ENCODE results near the gene SF3B4. TPM values are rescaled to one million over a fixed set of nuclear protein-coding genes. Genes with fewer than 3 reads are reported as not detected.
"Not testable (repeated sequence)": the region's sequence is repeated elsewhere in the genome, so short reads cannot be mapped to it uniquely, and the experiment has no call there.

The SF3B4 gene
- total RNA-seq, 1 experiment from 2014 or later = 127 TPM

- Histone ChIP-seq H3K4ac (ENCODE audit: low read depth, low read length) (no peak overlapping the region), H4K8ac (replicated peaks; ENCODE audit: insufficient read length, low read depth, low read length) (no peak overlapping the region), H2AFZ (ENCODE audit: low read length) (no peak overlapping the region), H4K20me1 (ENCODE audit: control insufficient read depth, insufficient read depth, insufficient read length) (no peaks in the 10 kb centered on the region), H3K79me2 (ENCODE audit: insufficient read depth, low read length) (no peaks in the 10 kb centered on the region), H3K56ac (ENCODE audit: insufficient read length, low read depth, low read length) (peak overlapping the region; percentile 80), H3K23ac (ENCODE audit: insufficient read length, low read depth, low read length) (no peak overlapping the region), H3K4me2 (ENCODE audit: insufficient read depth, insufficient read length, low read length) (peak overlapping the region; percentile 100), H2BK20ac (ENCODE audit: low read depth, low read length, poor library complexity, severe bottlenecking) (no peak overlapping the region), H2BK15ac (ENCODE audit: low read depth, low read length) (no peak overlapping the region), H3K14ac (ENCODE audit: insufficient read depth, low read length) (peak overlapping the region; percentile 98; the same call in 1 of the 2 replicates), H3T11ph (ENCODE audit: low read length) (no peak overlapping the region), H3K4me1 (ENCODE audit: insufficient read depth, low read length) (peaks cover 3% of the 10 kb centered on the region; the same call in 1 of the 2 replicates), H4K91ac (ENCODE audit: insufficient read length, low read depth, low read length) (no peak overlapping the region), H3K9ac (ENCODE audit: extremely low read depth, insufficient read length, low read length) (peak overlapping the region; percentile 99), H3K27me3 (ENCODE audit: insufficient read depth, low read length) (no peaks in the 10 kb centered on the region), H2AK5ac (ENCODE audit: insufficient read length, low read length) (no peak overlapping the region), H2BK5ac (ENCODE audit: insufficient read length, low read length) (no peak overlapping the region), H3K27ac (ENCODE audit: insufficient read length, low read depth, low read length) (peak overlapping the region; percentile 98), H3K79me1 (ENCODE audit: insufficient read depth, low read depth, low read length, poor library complexity, severe bottlenecking) (no peaks in the 10 kb centered on the region), H3K23me2 (ENCODE audit: insufficient read length, low read depth, low read length, poor library complexity, severe bottlenecking) (peaks cover 24% of the 10 kb centered on the region), H3K9me3 (ENCODE audit: control insufficient read depth, low read depth, low read length) (no peaks in the 10 kb centered on the region), H2BK120ac (ENCODE audit: low read depth, low read length, poor library complexity, severe bottlenecking) (no peak overlapping the region), H3K18ac (ENCODE audit: insufficient read length, low read depth, low read length) (peak overlapping the region; percentile 92), H2BK12ac (ENCODE audit: insufficient read length, low read depth, low read length) (no peak overlapping the region), H4K5ac (ENCODE audit: insufficient read length, low read depth, low read length) (no peak overlapping the region)
- peak; percentile 93 for DNase-seq
- no peaks in the 10 kb centered on the region for H3K9me3 Mint-ChIP-seq
- no peak for TF ChIP-seq CTCF (conservative IDR thresholded peaks at IDR 0.05)
- no peak overlapping the region for H3K27ac Mint-ChIP-seq
- peaks cover 4 to 7% of the 10 kb centered on the region in 2 experiments; a peak in 3 of 4 replicates for H3K4me1 Mint-ChIP-seq
- no peak overlapping the region for H3K4me3 Mint-ChIP-seq
- no CpG with 5 or more reads among the region's 62 CpGs for WGBS (ENCODE audit: extremely low coverage, insufficient read length, low lambda C conversion rate)
- H3K27me3 Mint-ChIP-seq (ENCODE audit: low read depth) = no peaks in the 10 kb centered on the region
- H3K36me3 Mint-ChIP-seq (ENCODE audit: insufficient read depth in 1 of 3, low read depth in 3 of 3) = no peaks in the 10 kb centered on the region
These were observed 41.0 kb downstream of the SF3B4 start for GRCh38 chr1:149886396-149887195.

- not testable (repeated sequence) for H3K9me3 Mint-ChIP-seq; H3K4ac ChIP-seq (ENCODE audit: low read depth, low read length); H4K91ac ChIP-seq (ENCODE audit: insufficient read length, low read depth, low read length); H2BK12ac ChIP-seq (ENCODE audit: insufficient read length, low read depth, low read length); H3K79me1 ChIP-seq (ENCODE audit: insufficient read depth, low read depth, low read length, poor library complexity, severe bottlenecking); H2BK20ac ChIP-seq (ENCODE audit: low read depth, low read length, poor library complexity, severe bottlenecking); H3K9me3 ChIP-seq (ENCODE audit: control insufficient read depth, low read depth, low read length); H3K4me3 Mint-ChIP-seq; DNase-seq; H3K79me2 ChIP-seq (ENCODE audit: insufficient read depth, low read length); H3K4me1 ChIP-seq (ENCODE audit: insufficient read depth, low read length); H2BK120ac ChIP-seq (ENCODE audit: low read depth, low read length, poor library complexity, severe bottlenecking); H3T11ph ChIP-seq (ENCODE audit: low read length); H3K27me3 Mint-ChIP-seq (ENCODE audit: low read depth); H2AFZ ChIP-seq (ENCODE audit: low read length); H3K23ac ChIP-seq (ENCODE audit: insufficient read length, low read depth, low read length); H2BK15ac ChIP-seq (ENCODE audit: low read depth, low read length); H4K8ac ChIP-seq (replicated peaks; ENCODE audit: insufficient read length, low read depth, low read length); H4K20me1 ChIP-seq (ENCODE audit: control insufficient read depth, insufficient read depth, insufficient read length); H3K27ac Mint-ChIP-seq; H2AK5ac ChIP-seq (ENCODE audit: insufficient read length, low read length); H3K27me3 ChIP-seq (ENCODE audit: insufficient read depth, low read length); H3K14ac ChIP-seq (ENCODE audit: insufficient read depth, low read length); H3K36me3 Mint-ChIP-seq (ENCODE audit: insufficient read depth in 1 of 3, low read depth in 3 of 3); H3K4me1 Mint-ChIP-seq; H4K5ac ChIP-seq (ENCODE audit: insufficient read length, low read depth, low read length); H3K56ac ChIP-seq (ENCODE audit: insufficient read length, low read depth, low read length)
- WGBS (ENCODE audit: extremely low coverage, insufficient read length, low lambda C conversion rate) = no CpG with 5 or more reads among the region's 19 CpGs
- H3K4me2 ChIP-seq (ENCODE audit: insufficient read depth, insufficient read length, low read length) = peak overlapping the region; percentile 100
- peak overlapping the region; percentile 95 for H3K9ac ChIP-seq (ENCODE audit: extremely low read depth, insufficient read length, low read length)
- H3K27ac ChIP-seq (ENCODE audit: insufficient read length, low read depth, low read length) = peak overlapping the region; percentile 87
- H2BK5ac ChIP-seq (ENCODE audit: insufficient read length, low read length) = peak overlapping the region; percentile 50
- peak overlapping the region; percentile 85 for H3K18ac ChIP-seq (ENCODE audit: insufficient read length, low read depth, low read length)
- H3K23me2 ChIP-seq (ENCODE audit: insufficient read length, low read depth, low read length, poor library complexity, severe bottlenecking) = peaks cover 24% of the 10 kb centered on the region
These were observed 41.5 kb downstream of the SF3B4 start for GRCh38 chr1:149886121-149886395.
